ENCODE results near the gene SKI.

GRCh38 chr1:2291577-2291976, 63.5 kb downstream of the SKI start:
- TF ChIP-seq CTCF (IDR thresholded peaks at IDR 0.05) (no peak), EZH2 (IDR thresholded peaks at IDR 0.05; ENCODE audit: borderline replicate concordance, insufficient read depth, low read depth, low read length, poor library complexity, severe bottlenecking) (no peak)

All from B cell (primary cell).